A673 (cell line): ENCODE measurements around the gene HOXB8.

Experiments used
- EZH2 ChIP-seq: fragments of 200-600 bp; sonication (generic); IDR thresholded peaks from 2 replicates; pipeline ENCODE4 v1.6.1; 2017; ENCODE audit warnings: borderline replicate concordance, low read depth, mild to moderate bottlenecking, mixed read lengths, antibody characterized with exemption, low read length; ENCODE audit not compliant: poor library complexity, severe bottlenecking
- TF ChIP-seq, protein P1 (sequence below): fragments of 300-800, 200-600 bp; sonication (generic); conservative IDR thresholded peaks from 2 replicates; pipeline ENCODE4 v1.5.1; 2017; ENCODE audit warnings: low read depth, mild to moderate bottlenecking, antibody characterized with exemption, low read length, moderate library complexity, mixed read lengths

GRCh38 chr17:48589060-48589830 is 25.8 kb downstream of the HOXB8 start:
- TF ChIP-seq, protein P1, sequence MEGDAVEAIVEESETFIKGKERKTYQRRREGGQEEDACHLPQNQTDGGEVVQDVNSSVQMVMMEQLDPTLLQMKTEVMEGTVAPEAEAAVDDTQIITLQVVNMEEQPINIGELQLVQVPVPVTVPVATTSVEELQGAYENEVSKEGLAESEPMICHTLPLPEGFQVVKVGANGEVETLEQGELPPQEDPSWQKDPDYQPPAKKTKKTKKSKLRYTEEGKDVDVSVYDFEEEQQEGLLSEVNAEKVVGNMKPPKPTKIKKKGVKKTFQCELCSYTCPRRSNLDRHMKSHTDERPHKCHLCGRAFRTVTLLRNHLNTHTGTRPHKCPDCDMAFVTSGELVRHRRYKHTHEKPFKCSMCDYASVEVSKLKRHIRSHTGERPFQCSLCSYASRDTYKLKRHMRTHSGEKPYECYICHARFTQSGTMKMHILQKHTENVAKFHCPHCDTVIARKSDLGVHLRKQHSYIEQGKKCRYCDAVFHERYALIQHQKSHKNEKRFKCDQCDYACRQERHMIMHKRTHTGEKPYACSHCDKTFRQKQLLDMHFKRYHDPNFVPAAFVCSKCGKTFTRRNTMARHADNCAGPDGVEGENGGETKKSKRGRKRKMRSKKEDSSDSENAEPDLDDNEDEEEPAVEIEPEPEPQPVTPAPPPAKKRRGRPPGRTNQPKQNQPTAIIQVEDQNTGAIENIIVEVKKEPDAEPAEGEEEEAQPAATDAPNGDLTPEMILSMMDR, result no peak
- no peak for TF ChIP-seq EZH2
